GM23338 (cell line): ENCODE results near the gene RAB3A. TPM values are rescaled to one million over a fixed set of nuclear protein-coding genes. Genes with fewer than 3 reads are reported as not detected.

Experiments
- ATAC-seq: fragments of 200-7000 bp; cut with Tn5 transposase; 3 replicates; pipeline ENCODE4 v1.9.1; 2020
- DNase-seq: peaks from one replicate; pipeline ENCODE4 v3.0.0-alpha.2; 2015; ENCODE audit warnings: low spot score
- H2AFZ ChIP-seq: fragments of 200-600 bp; sonication (generic); 2 replicates; pipeline ENCODE4 v1.8.0; 2016; ENCODE audit warnings: antibody characterized with exemption, mild to moderate bottlenecking, moderate library complexity
- H3F3A ChIP-seq: fragments of 200-600 bp; sonication (generic); replicated peaks from 2 replicates; pipeline ENCODE4 v1.8.0; 2017; ENCODE audit warnings: antibody characterized with exemption, mixed run types, low read depth
- H3K27ac ChIP-seq: fragments of 200-600 bp; sonication (generic); 2 replicates; pipeline ENCODE4 v1.6.1; 2016; ENCODE audit warnings: low read depth
- H3K27me3 ChIP-seq: fragments of 200-600 bp; sonication (generic); 2 replicates; pipeline ENCODE4 v1.8.0; 2016; ENCODE audit warnings: mild to moderate bottlenecking, mixed run types, moderate library complexity; ENCODE audit not compliant: insufficient read depth
- H3K36me3 ChIP-seq: fragments of 200-600 bp; sonication (generic); 2 replicates; pipeline ENCODE4 v1.8.0; 2016; ENCODE audit warnings: mild to moderate bottlenecking; ENCODE audit not compliant: insufficient read depth
- H3K4me1 ChIP-seq: fragments of 200-600 bp; sonication (generic); 2 replicates; pipeline ENCODE4 v1.8.0; 2016; ENCODE audit warnings: mild to moderate bottlenecking, moderate library complexity; ENCODE audit not compliant: insufficient read depth
- H3K4me2 ChIP-seq: fragments of 200-600 bp; sonication (generic); 2 replicates; pipeline ENCODE4 v1.7.1; 2017; ENCODE audit warnings: mixed run types
- H3K4me3 ChIP-seq: fragments of 200-600 bp; sonication (generic); 2 replicates; pipeline ENCODE4 v1.6.1; 2016; ENCODE audit warnings: mixed run types
- H3K79me2 ChIP-seq: fragments of 200-600 bp; sonication (generic); replicated peaks from 2 replicates; pipeline ENCODE4 v1.8.0; 2017; ENCODE audit warnings: mild to moderate bottlenecking; ENCODE audit not compliant: insufficient read depth
- H3K9me2 ChIP-seq: fragments of 200-600 bp; sonication (generic); 2 replicates; pipeline ENCODE4 v1.8.0; 2017; ENCODE audit not compliant: insufficient read depth
- H4K20me1 ChIP-seq: fragments of 200-600 bp; sonication (generic); replicated peaks from 2 replicates; pipeline ENCODE4 v1.8.0; 2017; ENCODE audit warnings: mild to moderate bottlenecking; ENCODE audit not compliant: insufficient read depth
- H3K27ac Mint-ChIP-seq: 2 replicates; pipeline ENCODE4 v1.8.0; 2020; ENCODE audit warnings: inconsistent platforms, mild to moderate bottlenecking, moderate library complexity, mixed read lengths
- H3K27me3 Mint-ChIP-seq: 3 replicates; pipeline ENCODE4 v1.8.0; 2022; ENCODE audit warnings: low read depth, mild to moderate bottlenecking, moderate library complexity, mixed read lengths, inconsistent platforms; ENCODE audit not compliant: insufficient read depth, poor library complexity
- H3K36me3 Mint-ChIP-seq: 3 replicates; pipeline ENCODE4 v1.8.0; 2021; ENCODE audit warnings: low read depth, mild to moderate bottlenecking, inconsistent platforms, moderate library complexity, mixed read lengths
- H3K4me1 Mint-ChIP-seq: 3 replicates; pipeline ENCODE4 v1.8.0; 2020; ENCODE audit warnings: mild to moderate bottlenecking, inconsistent platforms, mixed read lengths
- H3K4me3 Mint-ChIP-seq: 3 replicates; pipeline ENCODE4 v1.8.0; 2021; ENCODE audit warnings: moderate library complexity, mild to moderate bottlenecking, inconsistent platforms, mixed read lengths
- H3K9me3 Mint-ChIP-seq: 3 replicates; pipeline ENCODE4 v1.8.0; 2020; ENCODE audit warnings: moderate library complexity, mild to moderate bottlenecking, inconsistent platforms, mixed read lengths
- CREB1 ChIP-seq: fragments of 250-450 bp; sonication (Bioruptor Pico); IDR thresholded peaks from 2 replicates; pipeline ENCODE4 v1.5.0; 2020; ENCODE audit warnings: low read depth, mild to moderate bottlenecking, moderate library complexity
- EZH2 ChIP-seq: fragments of 200-600 bp; sonication (generic); IDR thresholded peaks from one replicate; pipeline ENCODE4 v1.8.0; 2017; ENCODE audit warnings: antibody characterized with exemption, mild to moderate bottlenecking, low read depth; ENCODE audit not compliant: unreplicated experiment
- EZH2phosphoT487 ChIP-seq: fragments of 200-600 bp; sonication (generic); IDR thresholded peaks from one replicate; pipeline ENCODE4 v1.8.1; 2018; ENCODE audit warnings: antibody characterized with exemption; ENCODE audit not compliant: unreplicated experiment
- JUNB ChIP-seq: IDR thresholded peaks from one replicate; pipeline ENCODE4 v1.6.1; 2016; ENCODE audit warnings: antibody characterized with exemption; ENCODE audit not compliant: unreplicated experiment
- NANOG ChIP-seq: IDR thresholded peaks from 2 replicates; pipeline ENCODE4 v1.6.1; 2016; ENCODE audit warnings: antibody characterized with exemption, borderline replicate concordance
- POLR2AphosphoS5 ChIP-seq: IDR thresholded peaks from 2 replicates; pipeline ENCODE4 v1.6.1; 2016; ENCODE audit warnings: antibody characterized with exemption, low read depth
- STAT1 ChIP-seq: IDR thresholded peaks from one replicate; pipeline ENCODE4 v1.6.1; 2016; ENCODE audit warnings: antibody characterized with exemption; ENCODE audit not compliant: unreplicated experiment
- ZNF114 ChIP-seq: fragments of 250-450 bp; sonication (Bioruptor Pico); IDR thresholded peaks from 2 replicates; pipeline ENCODE4 v1.5.0; 2020; ENCODE audit warnings: mild to moderate bottlenecking, moderate library complexity
- ZNF331 ChIP-seq: fragments of 250-450 bp; sonication (Bioruptor Pico); IDR thresholded peaks from 2 replicates; pipeline ENCODE4 v1.5.0; 2020; ENCODE audit warnings: low read depth, mild to moderate bottlenecking, moderate library complexity
- polyA plus RNA-seq: library from polyadenylated mRNA; unstranded; fragments of >200 nt; fragmentation: Nextera tagmentation; extraction: Ambion mirVana; gene quantifications from 2 replicates; pipeline ENCODE4 v1.2.1, GENCODE V29; 2016
- total RNA-seq: library from RNA; depleted of rRNA; stranded (reverse); fragments of >200 nt; shearing (Covaris generic); gene quantifications from 2 replicates; pipeline ENCODE4 v1.2.3, GENCODE V29; 2014
- TF ChIP-seq, protein P1 (sequence below), 2 experiments: fragments of 200-600 bp in 1 of 2; sonication (generic) in 1 of 2; conservative IDR thresholded peaks; 2 replicates each; pipeline versions ENCODE4 v1.5.1 to v1.6.1; 2016 to 2017; ENCODE audit warnings: antibody characterized with exemption in 2 of 2, low read depth in 2 of 2, mild to moderate bottlenecking in 2 of 2, moderate library complexity in 1 of 2
- TF ChIP-seq, protein P2 (sequence below): fragments of 250-450 bp; sonication (Bioruptor Pico); IDR thresholded peaks from 2 replicates; pipeline ENCODE4 v1.5.0; 2020; ENCODE audit warnings: mild to moderate bottlenecking, moderate library complexity
- TF ChIP-seq, protein P3 (sequence below): IDR thresholded peaks from 2 replicates; pipeline ENCODE4 v1.6.1; 2016; ENCODE audit warnings: antibody characterized with exemption
- TF ChIP-seq, protein P4 (sequence below): IDR thresholded peaks from one replicate; pipeline ENCODE4 v1.6.1; 2018; ENCODE audit warnings: antibody characterized with exemption; ENCODE audit not compliant: unreplicated experiment

The RAB3A gene
- total and polyA plus RNA-seq, 2 experiments from 2014 or later: 9.7 to 20.3 TPM

DNA sequence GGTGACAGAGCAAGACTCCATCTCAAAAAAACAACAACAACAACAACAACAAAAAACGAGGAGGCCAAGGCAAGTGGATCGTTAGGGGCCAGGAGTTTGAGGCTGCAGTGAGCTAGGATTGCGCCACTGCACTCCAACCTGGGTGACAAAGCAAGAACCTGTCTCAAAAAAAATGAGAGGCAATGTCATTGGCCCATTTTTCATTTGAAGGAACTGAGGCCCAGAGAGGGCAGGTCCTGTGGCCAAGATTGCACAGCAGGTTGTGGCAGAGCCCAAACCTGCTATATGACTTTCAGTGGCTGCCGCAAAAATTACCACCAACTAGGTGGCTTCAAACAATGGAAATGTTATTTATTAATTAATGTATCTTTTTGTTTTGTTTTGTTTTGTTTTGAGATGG, 45.4 kb downstream of the RAB3A start:
- no peak overlapping the region for H3K4me3 Mint-ChIP-seq
- H3K27ac ChIP-seq: no peak overlapping the region; the same call in 1 of the 2 replicates
- no peaks in the 10 kb centered on the region for H3K9me3 Mint-ChIP-seq
- H3K27ac Mint-ChIP-seq: no peak overlapping the region
- H2AFZ ChIP-seq: no peak overlapping the region
- H3K36me3 Mint-ChIP-seq: peaks cover 21% of the 10 kb centered on the region
- ATAC-seq (no peak), DNase-seq (no peak)
- H4K20me1 ChIP-seq: peaks cover 9% of the 10 kb centered on the region
- H3K27me3 ChIP-seq: no peaks in the 10 kb centered on the region
- no peak overlapping the region for H3K4me2 ChIP-seq
- H3K79me2 ChIP-seq: peaks cover 7% of the 10 kb centered on the region
- peaks cover 10% of the 10 kb centered on the region; the same call in 1 of the 2 replicates for H3K4me1 ChIP-seq
- peaks cover 11% of the 10 kb centered on the region for H3K27me3 Mint-ChIP-seq
- no peaks in the 10 kb centered on the region for H3K9me2 ChIP-seq
- H3K4me3 ChIP-seq: no peak overlapping the region
- peaks cover 19% of the 10 kb centered on the region for H3K4me1 Mint-ChIP-seq
- H3F3A ChIP-seq: peaks cover 18% of the 10 kb centered on the region
- H3K36me3 ChIP-seq: no peaks in the 10 kb centered on the region
- TF ChIP-seq ZNF114 (no peak), EZH2phosphoT487 (no peak), ZNF331 (CRISPR knock-in tag) (no peak), NANOG (no peak), STAT1 (no peak), JUNB (no peak), EZH2 (no peak), POLR2AphosphoS5 (no peak), CREB1 (CRISPR knock-in tag) (no peak)
- TF ChIP-seq, protein P1, sequence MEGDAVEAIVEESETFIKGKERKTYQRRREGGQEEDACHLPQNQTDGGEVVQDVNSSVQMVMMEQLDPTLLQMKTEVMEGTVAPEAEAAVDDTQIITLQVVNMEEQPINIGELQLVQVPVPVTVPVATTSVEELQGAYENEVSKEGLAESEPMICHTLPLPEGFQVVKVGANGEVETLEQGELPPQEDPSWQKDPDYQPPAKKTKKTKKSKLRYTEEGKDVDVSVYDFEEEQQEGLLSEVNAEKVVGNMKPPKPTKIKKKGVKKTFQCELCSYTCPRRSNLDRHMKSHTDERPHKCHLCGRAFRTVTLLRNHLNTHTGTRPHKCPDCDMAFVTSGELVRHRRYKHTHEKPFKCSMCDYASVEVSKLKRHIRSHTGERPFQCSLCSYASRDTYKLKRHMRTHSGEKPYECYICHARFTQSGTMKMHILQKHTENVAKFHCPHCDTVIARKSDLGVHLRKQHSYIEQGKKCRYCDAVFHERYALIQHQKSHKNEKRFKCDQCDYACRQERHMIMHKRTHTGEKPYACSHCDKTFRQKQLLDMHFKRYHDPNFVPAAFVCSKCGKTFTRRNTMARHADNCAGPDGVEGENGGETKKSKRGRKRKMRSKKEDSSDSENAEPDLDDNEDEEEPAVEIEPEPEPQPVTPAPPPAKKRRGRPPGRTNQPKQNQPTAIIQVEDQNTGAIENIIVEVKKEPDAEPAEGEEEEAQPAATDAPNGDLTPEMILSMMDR (conservative IDR thresholded peaks at IDR 0.05; ENCODE audit: low read depth in 2 of 2): no peak
- TF ChIP-seq, protein P2, sequence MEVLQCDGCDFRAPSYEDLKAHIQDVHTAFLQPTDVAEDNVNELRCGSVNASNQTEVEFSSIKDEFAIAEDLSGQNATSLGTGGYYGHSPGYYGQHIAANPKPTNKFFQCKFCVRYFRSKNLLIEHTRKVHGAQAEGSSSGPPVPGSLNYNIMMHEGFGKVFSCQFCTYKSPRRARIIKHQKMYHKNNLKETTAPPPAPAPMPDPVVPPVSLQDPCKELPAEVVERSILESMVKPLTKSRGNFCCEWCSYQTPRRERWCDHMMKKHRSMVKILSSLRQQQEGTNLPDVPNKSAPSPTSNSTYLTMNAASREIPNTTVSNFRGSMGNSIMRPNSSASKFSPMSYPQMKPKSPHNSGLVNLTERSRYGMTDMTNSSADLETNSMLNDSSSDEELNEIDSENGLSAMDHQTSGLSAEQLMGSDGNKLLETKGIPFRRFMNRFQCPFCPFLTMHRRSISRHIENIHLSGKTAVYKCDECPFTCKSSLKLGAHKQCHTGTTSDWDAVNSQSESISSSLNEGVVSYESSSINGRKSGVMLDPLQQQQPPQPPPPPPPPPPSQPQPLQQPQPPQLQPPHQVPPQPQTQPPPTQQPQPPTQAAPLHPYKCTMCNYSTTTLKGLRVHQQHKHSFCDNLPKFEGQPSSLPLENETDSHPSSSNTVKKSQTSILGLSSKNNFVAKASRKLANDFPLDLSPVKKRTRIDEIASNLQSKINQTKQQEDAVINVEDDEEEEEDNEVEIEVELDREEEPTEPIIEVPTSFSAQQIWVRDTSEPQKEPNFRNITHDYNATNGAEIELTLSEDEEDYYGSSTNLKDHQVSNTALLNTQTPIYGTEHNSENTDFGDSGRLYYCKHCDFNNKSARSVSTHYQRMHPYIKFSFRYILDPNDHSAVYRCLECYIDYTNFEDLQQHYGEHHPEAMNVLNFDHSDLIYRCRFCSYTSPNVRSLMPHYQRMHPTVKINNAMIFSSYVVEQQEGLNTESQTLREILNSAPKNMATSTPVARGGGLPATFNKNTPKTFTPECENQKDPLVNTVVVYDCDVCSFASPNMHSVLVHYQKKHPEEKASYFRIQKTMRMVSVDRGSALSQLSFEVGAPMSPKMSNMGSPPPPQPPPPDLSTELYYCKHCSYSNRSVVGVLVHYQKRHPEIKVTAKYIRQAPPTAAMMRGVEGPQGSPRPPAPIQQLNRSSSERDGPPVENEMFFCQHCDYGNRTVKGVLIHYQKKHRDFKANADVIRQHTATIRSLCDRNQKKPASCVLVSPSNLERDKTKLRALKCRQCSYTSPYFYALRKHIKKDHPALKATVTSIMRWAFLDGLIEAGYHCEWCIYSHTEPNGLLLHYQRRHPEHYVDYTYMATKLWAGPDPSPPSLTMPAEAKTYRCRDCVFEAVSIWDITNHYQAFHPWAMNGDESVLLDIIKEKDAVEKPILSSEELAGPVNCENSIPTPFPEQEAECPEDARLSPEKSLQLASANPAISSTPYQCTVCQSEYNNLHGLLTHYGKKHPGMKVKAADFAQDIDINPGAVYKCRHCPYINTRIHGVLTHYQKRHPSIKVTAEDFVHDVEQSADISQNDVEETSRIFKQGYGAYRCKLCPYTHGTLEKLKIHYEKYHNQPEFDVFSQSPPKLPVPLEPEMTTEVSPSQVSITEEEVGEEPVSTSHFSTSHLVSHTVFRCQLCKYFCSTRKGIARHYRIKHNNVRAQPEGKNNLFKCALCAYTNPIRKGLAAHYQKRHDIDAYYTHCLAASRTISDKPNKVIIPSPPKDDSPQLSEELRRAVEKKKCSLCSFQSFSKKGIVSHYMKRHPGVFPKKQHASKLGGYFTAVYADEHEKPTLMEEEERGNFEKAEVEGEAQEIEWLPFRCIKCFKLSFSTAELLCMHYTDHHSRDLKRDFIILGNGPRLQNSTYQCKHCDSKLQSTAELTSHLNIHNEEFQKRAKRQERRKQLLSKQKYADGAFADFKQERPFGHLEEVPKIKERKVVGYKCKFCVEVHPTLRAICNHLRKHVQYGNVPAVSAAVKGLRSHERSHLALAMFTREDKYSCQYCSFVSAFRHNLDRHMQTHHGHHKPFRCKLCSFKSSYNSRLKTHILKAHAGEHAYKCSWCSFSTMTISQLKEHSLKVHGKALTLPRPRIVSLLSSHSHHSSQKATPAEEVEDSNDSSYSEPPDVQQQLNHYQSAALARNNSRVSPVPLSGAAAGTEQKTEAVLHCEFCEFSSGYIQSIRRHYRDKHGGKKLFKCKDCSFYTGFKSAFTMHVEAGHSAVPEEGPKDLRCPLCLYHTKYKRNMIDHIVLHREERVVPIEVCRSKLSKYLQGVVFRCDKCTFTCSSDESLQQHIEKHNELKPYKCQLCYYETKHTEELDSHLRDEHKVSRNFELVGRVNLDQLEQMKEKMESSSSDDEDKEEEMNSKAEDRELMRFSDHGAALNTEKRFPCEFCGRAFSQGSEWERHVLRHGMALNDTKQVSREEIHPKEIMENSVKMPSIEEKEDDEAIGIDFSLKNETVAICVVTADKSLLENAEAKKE (CRISPR knock-in tag): no peak
- TF ChIP-seq, protein P3, sequence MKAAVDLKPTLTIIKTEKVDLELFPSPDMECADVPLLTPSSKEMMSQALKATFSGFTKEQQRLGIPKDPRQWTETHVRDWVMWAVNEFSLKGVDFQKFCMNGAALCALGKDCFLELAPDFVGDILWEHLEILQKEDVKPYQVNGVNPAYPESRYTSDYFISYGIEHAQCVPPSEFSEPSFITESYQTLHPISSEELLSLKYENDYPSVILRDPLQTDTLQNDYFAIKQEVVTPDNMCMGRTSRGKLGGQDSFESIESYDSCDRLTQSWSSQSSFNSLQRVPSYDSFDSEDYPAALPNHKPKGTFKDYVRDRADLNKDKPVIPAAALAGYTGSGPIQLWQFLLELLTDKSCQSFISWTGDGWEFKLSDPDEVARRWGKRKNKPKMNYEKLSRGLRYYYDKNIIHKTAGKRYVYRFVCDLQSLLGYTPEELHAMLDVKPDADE: no peak
- TF ChIP-seq, protein P4, sequence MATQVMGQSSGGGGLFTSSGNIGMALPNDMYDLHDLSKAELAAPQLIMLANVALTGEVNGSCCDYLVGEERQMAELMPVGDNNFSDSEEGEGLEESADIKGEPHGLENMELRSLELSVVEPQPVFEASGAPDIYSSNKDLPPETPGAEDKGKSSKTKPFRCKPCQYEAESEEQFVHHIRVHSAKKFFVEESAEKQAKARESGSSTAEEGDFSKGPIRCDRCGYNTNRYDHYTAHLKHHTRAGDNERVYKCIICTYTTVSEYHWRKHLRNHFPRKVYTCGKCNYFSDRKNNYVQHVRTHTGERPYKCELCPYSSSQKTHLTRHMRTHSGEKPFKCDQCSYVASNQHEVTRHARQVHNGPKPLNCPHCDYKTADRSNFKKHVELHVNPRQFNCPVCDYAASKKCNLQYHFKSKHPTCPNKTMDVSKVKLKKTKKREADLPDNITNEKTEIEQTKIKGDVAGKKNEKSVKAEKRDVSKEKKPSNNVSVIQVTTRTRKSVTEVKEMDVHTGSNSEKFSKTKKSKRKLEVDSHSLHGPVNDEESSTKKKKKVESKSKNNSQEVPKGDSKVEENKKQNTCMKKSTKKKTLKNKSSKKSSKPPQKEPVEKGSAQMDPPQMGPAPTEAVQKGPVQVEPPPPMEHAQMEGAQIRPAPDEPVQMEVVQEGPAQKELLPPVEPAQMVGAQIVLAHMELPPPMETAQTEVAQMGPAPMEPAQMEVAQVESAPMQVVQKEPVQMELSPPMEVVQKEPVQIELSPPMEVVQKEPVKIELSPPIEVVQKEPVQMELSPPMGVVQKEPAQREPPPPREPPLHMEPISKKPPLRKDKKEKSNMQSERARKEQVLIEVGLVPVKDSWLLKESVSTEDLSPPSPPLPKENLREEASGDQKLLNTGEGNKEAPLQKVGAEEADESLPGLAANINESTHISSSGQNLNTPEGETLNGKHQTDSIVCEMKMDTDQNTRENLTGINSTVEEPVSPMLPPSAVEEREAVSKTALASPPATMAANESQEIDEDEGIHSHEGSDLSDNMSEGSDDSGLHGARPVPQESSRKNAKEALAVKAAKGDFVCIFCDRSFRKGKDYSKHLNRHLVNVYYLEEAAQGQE: no peak
